Cerebellar nuclear complex (tissue), 1 donor: ENCODE results near the gene TCEAL6.
A peak's percentile ranks its signal among the peaks of the same experiment; 100 is the strongest.
"Not testable (repeated sequence)": the region's sequence is repeated elsewhere in the genome, so short reads cannot be mapped to it uniquely, and the experiment has no call there.

ENCODE experiments used
- DNase-seq, 2 experiments: peaks; one replicate each; lab custom pipeline; 2025; lab: John Stamatoyannopoulos, UW

The TCEAL6 gene

DNA sequence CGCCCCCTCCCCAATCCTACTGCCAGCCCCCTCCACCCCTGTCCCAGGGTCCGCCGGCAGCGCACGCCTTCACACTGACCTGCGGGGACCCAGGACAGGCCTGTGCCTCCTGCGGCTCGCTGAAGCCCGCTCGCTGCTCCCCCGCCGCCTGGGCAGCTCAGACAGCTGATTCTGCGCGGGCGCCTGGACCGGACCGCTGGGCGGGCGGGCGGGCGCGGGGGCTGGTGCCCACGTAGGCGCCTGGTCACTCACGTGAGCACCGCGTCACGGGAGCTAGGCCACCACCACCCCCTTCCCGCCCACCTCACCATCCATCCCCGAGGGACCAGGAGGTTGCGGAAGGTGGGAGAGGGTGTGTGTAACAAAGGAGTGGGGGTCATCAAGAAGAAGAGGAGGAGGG, at the start of gene TCEAL6:
TSS of gene TCEAL6 (minus strand) at position 208 of the 400 bp plus-strand sequence.
- DNase-seq, result peak in 1 of 2 experiments; percentile 33

DNA sequence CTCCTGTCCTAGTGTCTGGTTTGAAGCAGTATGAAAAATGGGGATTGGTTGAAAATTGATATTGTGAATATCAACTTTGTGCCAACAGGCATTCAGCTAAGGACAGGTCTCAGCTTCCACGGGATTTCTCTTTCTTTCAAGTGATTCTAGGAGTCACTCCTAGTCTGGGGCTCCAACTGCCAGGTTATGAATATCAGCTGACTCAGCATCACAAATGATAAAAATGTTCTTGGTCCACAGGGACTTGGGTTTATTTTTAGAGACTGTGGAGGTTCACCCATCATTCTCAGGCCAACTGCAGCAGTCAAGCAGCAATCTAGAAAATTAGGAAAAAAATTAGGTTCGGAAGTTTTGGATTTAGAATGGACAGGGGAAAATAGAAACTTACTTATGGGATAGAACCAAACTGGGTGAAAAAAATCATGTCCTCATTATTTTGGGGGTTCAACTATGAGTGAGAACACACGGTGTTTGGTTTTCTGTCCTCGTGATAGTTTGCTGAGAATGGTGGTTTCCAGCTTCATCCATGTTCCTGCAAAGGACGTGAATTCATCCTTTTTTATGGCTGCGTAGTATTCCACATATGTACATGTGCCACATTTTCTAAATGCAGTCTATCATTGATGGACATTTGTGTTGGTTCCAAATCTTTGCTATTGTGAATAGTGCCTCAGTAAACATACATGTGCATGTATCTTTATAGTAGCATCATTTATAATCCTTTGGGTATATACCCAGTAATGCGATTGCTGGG, 43.9 kb upstream of the TCEAL6 start:
- no peak for DNase-seq

DNA sequence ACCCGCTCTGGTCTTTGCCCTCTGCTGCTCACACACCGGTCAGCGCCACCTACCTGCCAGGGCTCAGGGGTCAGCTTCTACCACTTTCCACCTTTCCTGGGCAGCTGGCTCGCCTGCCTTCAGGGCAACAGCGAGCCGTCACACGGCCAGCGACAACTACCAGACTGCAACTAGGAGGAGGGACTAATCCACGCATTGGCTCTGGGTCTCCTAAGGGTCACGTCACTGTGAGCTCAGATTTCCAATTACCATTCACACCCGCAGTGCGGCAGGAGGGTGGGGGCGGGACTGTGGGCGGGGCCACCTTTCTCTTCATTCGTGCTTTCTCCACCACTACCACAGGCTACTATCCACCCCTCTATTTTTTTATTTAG, 13.5 kb upstream of the TCEAL6 start, which contains the start of gene BEX5:
TSS of gene BEX5 (minus strand) at position 172 of the 374 bp plus-strand sequence. CDS start 1,712 bp downstream, outside the sequence.
- DNase-seq, result peak; percentile 35 to 53

DNA sequence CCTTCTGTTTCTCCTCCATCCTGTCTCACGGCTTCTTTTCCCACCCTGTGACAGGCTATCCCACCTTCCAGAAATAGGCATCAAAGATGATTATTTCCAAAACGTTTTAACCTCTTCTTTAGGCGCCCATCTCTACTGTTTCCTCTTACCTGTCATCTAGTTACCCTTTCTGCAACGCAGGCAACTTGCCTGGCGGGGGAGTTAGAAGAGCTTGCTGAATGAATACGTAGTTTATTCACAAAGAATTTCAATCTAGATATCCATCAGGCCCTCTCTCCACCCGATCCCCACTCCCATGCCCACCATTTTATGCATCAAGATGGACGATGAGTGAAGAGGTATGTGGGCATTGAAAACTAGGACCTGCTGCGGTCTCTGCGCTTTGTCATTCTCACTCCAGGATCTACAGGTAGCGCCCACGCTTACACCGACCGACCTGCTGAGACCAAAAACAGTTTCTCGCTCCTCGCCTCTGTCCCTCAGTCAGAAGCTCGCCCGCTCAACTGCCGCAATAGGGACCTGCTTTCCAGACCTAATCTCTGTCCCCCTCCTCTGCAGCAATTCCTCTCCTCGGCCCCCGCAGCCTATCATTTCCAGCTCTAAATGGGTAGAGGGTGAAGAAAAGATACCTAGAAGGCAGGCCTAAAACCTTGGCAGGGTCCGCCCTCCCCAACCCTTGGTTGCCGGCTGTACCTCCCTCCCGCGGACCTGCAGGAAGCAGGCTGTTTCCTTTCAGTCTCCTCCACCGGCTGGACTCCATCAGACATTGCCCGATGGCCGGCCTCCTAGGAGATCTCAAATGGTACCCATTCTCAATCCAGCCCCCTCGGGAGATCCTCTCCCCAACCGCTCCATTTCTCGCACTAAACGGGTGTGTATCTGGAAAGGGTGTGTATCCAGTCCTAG, 12.9 kb upstream of the TCEAL6 start:
- no peak for DNase-seq

DNA sequence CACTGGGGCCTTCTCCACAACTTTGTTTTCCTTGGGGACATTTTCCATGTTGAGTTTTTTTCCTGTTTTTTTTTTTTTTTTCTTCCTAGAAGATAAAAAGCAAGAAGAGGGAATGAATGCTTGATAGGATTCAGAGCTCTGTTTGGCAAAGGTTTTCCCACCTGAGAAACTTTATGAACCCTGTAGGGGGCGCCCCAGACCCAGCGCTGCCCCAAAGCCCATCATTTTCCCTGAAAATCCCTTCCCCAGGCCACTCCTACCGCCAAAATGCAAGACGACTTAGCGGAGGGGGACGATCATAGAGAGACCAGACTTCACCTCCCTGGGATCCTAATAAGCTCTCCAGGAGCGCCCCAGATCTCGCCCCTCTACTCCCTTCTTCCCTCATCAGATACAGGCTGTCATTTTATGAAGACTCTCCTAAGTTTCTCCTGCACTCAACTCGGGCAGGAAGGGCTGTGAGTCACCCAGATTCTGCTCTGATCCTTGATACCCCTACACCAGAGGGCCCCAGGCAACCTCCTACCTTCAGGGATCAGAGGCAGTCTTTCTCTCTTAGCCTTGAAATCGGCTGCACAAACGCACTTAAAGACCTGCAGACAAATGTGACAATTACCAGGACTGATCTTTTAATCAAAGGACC, 12.1 kb upstream of the TCEAL6 start:
- peak in 1 of 2 experiments; percentile 13 for DNase-seq

DNA sequence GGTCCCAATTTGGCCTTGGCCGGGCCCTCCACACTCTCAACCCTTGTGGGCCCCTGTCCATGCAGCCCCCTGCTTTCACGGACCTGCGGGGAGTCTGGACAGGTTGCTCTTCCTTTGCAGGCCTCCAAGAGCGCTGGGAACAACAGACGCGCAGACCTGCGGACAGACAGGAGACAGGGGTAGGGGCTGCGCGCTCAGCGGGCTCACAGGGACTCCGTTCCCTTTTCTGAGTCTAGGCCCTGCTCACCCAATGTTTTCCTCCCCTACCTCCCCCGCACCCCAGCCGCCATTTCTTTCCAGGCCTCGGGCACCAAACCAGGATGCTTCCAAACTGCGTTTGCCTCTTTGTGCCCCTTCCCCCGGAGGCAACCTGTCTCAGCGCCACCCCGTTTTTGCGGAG, 650 bp downstream of the TCEAL6 start:
- DNase-seq, result not testable (repeated sequence)

DNA sequence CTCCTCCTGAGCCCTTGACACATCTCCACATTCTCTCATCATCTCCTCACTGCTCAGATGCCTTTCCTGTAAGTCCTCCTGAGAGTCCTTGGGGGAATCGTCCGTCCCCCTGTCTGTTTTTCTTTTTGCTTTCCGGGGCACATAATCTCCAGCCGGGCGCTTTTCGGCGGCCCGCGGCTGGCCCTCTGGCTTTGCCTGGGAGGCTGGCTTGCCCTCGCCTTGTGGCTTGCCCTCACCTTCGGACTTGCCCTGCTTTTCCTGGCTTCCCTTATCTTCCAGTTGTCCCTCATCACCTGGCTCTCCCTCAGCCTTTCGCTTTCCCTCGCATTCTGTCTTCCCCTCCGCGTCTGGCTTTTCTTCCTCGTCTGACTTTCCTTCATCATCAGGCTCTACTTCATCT, 1.4 kb downstream of the TCEAL6 start:
- DNase-seq, result not testable (repeated sequence)

DNA sequence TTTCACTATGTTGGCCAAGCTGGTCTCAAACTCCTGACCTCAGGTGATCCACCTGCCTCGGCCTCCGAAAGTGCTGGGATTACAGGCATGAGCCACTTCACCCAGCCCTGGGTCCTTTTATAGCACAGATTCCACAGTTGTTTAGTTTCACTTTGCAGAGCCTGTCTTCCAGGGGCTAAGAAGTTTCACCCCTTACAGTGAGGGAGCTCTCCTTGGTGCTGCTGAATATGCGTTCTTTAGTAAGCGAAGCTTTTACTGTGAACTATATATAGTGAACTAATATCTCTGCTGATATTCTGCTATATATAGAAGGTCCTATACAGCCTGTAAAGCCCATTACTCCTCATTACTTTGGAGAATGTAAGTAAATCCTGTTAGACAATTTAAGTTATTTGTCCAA, 4.2 kb downstream of the TCEAL6 start:
- no peak for DNase-seq

DNA sequence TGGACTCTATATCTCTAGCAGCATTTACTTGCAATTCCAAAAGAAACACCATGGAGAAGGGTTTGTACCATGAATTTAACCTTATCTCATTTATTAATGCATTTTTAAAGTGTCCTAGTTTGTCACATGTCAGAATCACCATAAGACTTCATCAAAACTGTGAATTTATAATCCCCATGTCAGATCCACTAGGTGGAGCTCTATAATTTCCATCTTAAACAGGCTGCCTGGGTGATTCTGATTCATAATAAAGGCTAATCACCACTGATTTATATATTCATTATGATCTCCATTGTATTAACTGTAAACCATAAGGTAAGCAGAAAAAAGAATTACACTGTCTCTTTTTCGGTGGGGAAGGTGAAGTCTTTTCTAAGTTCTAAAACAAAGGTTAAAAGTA, 12.8 kb downstream of the TCEAL6 start:
- DNase-seq, result peak in 1 of 2 experiments; percentile 1

DNA sequence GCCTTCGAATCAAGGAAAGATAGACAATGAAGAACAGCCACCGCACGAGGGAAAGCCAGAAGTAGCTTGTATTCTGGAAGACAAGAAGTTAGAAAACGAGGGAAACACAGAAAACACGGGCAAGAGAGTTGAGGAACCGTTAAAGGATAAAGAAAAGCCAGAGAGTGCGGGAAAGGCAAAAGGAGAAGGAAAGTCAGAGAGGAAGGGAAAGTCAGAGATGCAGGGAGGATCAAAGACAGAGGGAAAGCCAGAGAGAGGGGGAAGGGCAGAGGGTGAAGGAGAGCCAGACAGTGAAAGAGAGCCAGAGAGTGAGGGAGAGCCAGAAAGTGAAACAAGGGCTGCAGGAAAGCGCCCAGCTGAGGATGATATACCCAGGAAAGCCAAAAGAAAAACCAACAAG, 15.4 kb downstream of the TCEAL6 start:
- no peak for DNase-seq

DNA sequence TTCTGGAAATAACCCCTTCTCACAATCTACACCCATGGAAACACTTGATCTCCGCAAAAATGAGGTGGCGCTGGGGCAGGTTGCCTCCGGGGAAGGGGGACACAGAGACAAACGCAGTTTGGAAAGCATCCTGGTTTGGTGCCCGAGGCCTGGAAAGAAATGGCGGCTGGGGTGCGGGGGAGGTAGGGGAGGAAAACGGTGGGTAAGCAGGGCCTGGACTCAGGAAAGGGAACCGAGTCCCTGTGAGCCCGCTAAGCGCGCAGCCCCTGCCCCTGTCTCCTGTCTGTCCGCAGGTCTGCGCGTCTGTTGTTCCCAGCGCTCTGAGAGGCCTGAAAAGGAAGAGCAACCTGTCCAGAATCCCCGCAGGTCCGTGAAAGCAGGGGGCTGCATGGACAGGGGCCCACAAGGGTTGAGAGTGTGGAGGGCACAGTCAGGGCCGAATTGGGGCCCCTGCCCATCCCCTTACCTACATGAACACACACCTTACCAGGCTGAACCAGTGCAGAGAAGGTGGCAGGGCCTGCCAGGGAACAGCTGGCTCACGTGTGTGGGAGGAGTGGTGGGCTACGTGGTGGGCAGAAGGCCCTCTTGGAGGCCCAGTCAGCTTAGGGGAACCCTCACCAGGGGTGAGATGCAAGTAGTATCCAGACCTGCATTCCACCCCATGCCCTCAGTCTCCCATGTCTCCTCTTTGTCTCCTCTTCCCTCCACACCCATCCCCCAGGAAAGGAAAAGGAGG, 16.0 kb downstream of the TCEAL6 start:
- DNase-seq, result not testable (repeated sequence)

DNA sequence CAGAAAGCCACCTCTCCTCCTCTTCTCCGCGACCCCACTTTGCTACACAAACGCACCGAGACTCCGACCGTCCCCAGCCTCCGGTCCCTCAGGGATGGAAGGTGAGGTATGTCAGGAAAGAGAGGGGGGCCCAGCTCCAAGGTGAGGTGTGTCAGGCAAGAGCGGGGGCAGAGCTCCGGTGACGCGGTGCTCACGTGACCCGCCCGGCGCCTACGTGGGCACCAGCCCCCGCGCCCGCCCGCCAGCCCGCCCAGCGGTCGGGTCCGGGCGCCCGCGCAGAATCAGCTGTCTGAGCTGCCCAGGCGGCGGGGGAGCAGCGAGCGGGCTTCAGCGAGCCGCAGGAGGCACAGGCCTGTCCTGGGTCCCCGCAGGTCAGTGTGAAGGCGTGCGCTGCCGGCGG, 16.8 kb downstream of the TCEAL6 start, which contains the start of gene TCEAL2:
TSS of gene TCEAL2 (plus strand) at position 244 of the 400 bp plus-strand sequence. CDS start 1,152 bp downstream, outside the sequence.
- DNase-seq, result peak in 1 of 2 experiments; percentile 9

DNA sequence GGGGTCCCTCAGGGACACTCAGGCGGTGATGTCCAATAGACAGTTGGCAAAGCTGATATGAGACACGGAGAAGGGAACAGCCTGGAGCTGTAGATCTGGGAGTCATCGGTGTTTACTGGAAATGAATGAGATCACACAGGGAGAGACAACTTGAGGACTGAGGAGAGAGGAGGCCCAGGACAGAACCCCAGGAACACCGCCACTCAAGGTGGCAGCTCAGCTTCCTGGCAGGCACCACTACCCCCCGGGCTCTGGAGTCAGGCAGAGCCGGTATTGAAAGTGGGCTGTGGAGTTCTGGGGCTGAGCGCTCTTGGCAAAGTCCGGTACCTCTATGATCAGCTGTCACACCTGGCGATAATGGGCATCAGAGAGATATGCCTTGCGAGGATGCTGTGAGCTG, 17.3 kb downstream of the TCEAL6 start:
- DNase-seq, result not testable (repeated sequence)

DNA sequence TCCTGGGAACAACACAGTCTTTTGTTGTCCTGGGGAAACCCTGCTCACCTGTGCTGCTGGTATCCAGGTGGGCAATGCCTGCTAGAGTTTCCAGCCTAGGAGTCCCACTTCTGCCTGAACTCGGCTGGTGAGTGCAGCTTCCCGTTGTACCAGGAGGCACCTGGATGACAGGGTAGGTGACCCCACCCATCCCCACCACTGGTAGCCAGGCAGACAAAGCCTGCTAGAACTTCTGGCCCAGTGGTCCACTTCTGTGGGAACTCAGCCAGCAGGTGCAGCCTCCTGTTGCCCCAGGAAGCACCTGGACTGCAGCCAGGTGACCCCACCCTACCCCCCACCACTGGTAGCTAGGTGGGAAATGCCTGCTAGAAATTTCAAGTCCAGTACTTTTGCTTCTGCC, 26.5 kb downstream of the TCEAL6 start:
- DNase-seq, result no peak

DNA sequence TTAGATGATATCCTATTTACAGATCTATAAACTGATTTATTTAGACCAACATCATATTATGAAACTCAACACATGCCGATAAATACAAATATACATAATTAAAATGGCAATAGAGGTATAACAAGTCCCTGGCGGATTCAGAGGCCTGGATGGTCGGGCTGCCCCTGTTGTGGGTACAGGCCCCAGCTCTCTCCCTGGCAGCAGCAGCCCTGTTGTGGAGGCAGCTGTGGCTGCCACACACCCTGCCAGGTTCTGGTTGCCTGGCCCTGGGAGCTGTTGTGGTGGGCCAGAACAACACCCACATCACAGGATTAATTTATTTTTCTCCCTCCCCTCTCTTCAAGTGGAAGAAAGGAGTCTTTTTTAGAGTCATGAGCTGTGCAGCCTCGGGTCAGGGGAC, 28.9 kb downstream of the TCEAL6 start:
- no peak for DNase-seq
